ENCODE measurements around the gene CUX1. TPM values are rescaled to one million over a fixed set of nuclear protein-coding genes. Genes with fewer than 3 reads are reported as not detected.

The CUX1 gene
- total and polyA plus RNA-seq, 9 donors, result 42.2 to 151 (median 126) TPM

DNA sequence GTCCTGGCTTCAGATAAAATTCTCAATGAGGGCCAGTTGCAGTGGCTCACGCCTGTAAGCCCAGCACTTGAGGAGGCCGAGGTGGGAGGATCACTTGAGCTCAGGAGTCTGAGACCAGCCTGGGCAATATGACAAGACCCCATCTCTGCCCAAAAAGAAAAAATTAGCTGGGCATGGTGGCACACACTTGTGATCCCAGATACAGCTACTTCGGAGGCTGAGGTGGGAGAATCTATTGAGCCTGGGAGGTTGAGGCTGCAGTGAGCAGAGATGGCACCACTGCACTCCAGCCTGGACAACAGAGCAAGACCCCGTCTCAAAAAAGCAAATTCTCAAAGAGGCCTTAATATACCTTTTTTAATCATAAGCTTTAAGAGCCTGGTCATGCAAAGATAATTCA, 142.9 kb downstream of the CUX1 start:
- no peaks in the 10 kb centered on the region for H3K4me1 ChIP-seq (ENCODE audit: insufficient read depth)
- no peak for DNase-seq
- no peaks in the 10 kb centered on the region for H3K9me3 ChIP-seq
- no peaks in the 10 kb centered on the region for H3K36me3 ChIP-seq
- intact Hi-C loops (cut with DNase I), result no loop called here
- no peak overlapping the region for H3K27ac ChIP-seq
- H3K27me3 ChIP-seq, result no peaks in the 10 kb centered on the region
- WGBS, 3 donors, result 98 to 99% (median 98%) methylated on average over 4 of the region's 4 CpGs
- TF ChIP-seq POLR2A (IDR thresholded peaks at IDR 0.05) (no peak), EP300 (IDR thresholded peaks at IDR 0.05) (no peak)
- TF ChIP-seq, protein P1, sequence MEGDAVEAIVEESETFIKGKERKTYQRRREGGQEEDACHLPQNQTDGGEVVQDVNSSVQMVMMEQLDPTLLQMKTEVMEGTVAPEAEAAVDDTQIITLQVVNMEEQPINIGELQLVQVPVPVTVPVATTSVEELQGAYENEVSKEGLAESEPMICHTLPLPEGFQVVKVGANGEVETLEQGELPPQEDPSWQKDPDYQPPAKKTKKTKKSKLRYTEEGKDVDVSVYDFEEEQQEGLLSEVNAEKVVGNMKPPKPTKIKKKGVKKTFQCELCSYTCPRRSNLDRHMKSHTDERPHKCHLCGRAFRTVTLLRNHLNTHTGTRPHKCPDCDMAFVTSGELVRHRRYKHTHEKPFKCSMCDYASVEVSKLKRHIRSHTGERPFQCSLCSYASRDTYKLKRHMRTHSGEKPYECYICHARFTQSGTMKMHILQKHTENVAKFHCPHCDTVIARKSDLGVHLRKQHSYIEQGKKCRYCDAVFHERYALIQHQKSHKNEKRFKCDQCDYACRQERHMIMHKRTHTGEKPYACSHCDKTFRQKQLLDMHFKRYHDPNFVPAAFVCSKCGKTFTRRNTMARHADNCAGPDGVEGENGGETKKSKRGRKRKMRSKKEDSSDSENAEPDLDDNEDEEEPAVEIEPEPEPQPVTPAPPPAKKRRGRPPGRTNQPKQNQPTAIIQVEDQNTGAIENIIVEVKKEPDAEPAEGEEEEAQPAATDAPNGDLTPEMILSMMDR (IDR thresholded peaks at IDR 0.05), result no peak
- H3K4me3 ChIP-seq, result no peak overlapping the region

DNA sequence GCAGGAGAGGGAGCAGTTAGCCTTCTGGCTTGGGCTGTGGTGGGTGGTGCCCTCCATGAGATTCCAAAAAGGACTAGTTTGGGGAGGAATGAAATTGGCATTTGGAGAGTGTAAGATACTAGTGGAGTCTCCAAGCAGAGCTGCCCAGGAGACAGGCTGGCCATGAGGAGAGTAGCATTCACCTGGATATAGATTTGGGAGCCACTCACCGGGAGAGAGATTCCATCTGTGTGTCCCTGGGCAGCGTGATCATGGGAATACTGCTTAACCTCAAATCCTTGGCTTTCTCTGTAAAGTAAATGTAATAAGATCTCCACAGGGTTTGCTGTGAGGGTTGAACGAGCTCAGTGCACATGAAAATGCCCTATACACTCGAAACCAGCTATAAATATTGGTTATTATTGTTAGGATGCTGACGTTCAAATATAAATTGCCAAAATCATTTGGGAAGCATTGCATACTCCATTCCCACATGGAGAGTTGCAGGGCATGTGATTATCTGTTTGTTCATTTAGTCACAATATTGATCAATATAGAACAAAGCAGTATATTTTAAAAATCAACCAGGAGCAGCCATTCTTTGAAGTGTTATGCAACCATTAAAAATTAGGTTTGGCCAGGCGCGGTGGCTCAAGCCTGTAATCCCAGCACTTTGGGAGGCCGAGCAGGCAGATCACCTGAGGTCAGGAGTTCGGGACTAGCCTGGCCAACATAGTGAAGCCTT, 143.7 kb downstream of the CUX1 start:
- no peaks in the 10 kb centered on the region for H3K4me1 ChIP-seq (ENCODE audit: insufficient read depth)

DNA sequence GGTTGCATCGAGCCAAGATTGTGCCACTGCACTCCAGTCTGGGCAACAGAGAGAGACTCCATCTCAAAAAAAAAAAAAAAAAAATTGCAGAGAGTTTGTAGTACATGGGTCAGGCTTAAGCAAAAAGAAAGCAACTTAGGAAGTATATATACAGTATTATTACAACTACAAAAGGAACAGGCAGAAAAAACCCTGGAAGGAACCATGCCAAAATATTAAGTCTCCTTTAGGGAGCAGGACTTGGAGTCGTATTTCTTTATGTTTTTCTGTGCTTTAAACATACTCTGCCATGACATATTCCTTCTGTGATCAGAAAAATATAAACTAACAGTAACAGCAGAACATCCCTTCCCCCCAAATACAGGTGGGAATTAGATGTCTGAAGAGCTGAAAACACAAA, 144.4 kb downstream of the CUX1 start:
- H3K4me3 ChIP-seq, result no peak overlapping the region
- H3K27me3 ChIP-seq, result no peaks in the 10 kb centered on the region
- intact Hi-C loops (cut with DNase I), result no loop called here
- H3K27ac ChIP-seq, result no peak overlapping the region
- H3K9me3 ChIP-seq, result no peaks in the 10 kb centered on the region
- WGBS, 3 donors, result 67 to 75% (median 73%) methylated on average over 2 of the region's 2 CpGs
- no peaks in the 10 kb centered on the region for H3K36me3 ChIP-seq
- no peak for DNase-seq
- H3K4me1 ChIP-seq (ENCODE audit: insufficient read depth), result no peaks in the 10 kb centered on the region
- TF ChIP-seq EP300 (IDR thresholded peaks at IDR 0.05) (no peak), POLR2A (IDR thresholded peaks at IDR 0.05) (no peak)
- TF ChIP-seq, protein P1 (IDR thresholded peaks at IDR 0.05), result no peak

More for the DNA sequence above, 143.7 kb downstream of the CUX1 start:
- 75 to 80% (median 79%) methylated on average over 9 of the region's 9 CpGs for WGBS, 3 donors
- Histone ChIP-seq H3K36me3 (no peaks in the 10 kb centered on the region), H3K9me3 (no peaks in the 10 kb centered on the region), H3K4me3 (no peak overlapping the region), H3K27ac (no peak overlapping the region), H3K27me3 (no peaks in the 10 kb centered on the region)
- TF ChIP-seq EP300 (IDR thresholded peaks at IDR 0.05), result no peak
- no peak for DNase-seq
- intact Hi-C loops (cut with DNase I), result no loop called here

DNA sequence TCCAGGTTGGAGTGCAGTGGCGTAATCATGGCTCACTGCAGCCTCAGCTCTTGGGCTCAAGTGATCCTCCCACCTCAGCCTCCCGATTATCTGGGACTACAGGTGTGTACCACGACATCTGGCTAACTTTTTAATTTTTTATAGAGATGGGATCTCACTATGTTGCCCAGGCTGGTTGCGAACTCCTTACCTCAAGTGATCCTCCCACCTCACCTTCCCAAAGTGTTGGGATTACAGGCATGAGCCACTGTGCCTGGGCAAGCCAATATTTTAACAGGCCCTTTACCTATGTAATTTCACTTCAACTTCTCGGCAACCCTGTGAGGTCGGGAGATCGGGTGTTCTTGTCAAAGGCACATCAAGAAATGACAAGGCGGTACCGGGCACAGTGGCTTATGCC, 146.3 kb downstream of the CUX1 start:
- no peak overlapping the region for H3K4me3 ChIP-seq
- DNase-seq, result no peak
- TF ChIP-seq, protein P1 (IDR thresholded peaks at IDR 0.05), result no peak
- TF ChIP-seq POLR2A (IDR thresholded peaks at IDR 0.05) (no peak), EP300 (IDR thresholded peaks at IDR 0.05) (no peak)
- no peaks in the 10 kb centered on the region for H3K36me3 ChIP-seq
- no peaks in the 10 kb centered on the region for H3K9me3 ChIP-seq
- intact Hi-C loops (cut with DNase I), result no loop called here
- 97 to 100% (median 98%) methylated on average over 9 of the region's 9 CpGs for WGBS, 3 donors
- no peaks in the 10 kb centered on the region for H3K4me1 ChIP-seq (ENCODE audit: insufficient read depth)
- no peak overlapping the region for H3K27ac ChIP-seq
- H3K27me3 ChIP-seq, result no peaks in the 10 kb centered on the region

DNA sequence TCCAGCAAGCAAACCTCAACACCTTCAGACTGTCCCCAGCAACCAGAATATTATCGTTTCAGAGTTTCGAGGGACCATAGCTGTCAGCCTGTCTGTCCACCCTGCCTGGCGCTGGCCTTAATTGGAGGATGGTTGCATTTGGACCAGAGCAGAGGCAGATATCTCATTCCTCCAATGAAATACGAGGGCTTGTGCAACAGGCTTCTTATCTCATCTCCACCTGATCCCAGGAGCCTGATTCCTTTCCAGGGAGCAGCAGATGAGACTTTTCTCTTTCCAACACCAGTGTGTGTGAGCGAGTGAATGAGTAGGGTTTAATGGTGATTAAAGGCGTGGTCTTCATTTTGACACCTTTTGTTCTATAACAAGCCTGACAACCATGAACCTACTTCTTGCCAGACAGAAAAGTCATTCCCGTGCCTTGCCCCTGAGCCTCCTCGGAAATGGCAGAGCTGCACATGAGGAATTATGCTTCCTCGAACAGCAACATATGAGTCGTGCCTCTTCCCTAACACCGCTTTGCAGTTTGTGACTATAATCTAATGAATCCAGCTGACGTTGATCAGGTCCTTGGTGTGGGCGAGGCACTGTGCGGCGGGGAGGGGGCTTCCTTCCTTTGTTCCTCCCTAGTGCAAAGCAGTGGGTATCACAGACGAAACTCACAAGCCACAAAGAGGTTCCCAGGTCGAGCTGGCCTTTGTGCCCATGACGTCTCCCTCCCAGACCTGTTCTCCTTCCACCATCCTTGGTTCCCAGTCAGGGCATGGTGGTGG, 147.4 kb downstream of the CUX1 start:
- H3K4me1 ChIP-seq (ENCODE audit: insufficient read depth), result no peaks in the 10 kb centered on the region
- TF ChIP-seq POLR2A (IDR thresholded peaks at IDR 0.05), result no peak
- no peak for TF ChIP-seq EP300 (IDR thresholded peaks at IDR 0.05)
- TF ChIP-seq, protein P1 (IDR thresholded peaks at IDR 0.05), result no peak
- H3K9me3 ChIP-seq, result no peaks in the 10 kb centered on the region
- H3K27me3 ChIP-seq, result no peaks in the 10 kb centered on the region
- no peaks in the 10 kb centered on the region for H3K36me3 ChIP-seq
- no peak for DNase-seq
- intact Hi-C loops (cut with DNase I), result no loop called here
- no peak overlapping the region for H3K27ac ChIP-seq
- no peak overlapping the region for H3K4me3 ChIP-seq
- WGBS, 3 donors, result 86 to 91% (median 89%) methylated on average over 18 of the region's 18 CpGs

Data from ovary (tissue), 9 donors.